GM23338 (cell line): ENCODE results near the gene RBP4. TPM values are rescaled to one million over a fixed set of nuclear protein-coding genes. Genes with fewer than 3 reads are reported as not detected.

Experiments
- ATAC-seq: fragments of 200-7000 bp; cut with Tn5 transposase; 3 replicates; pipeline ENCODE4 v1.9.1; 2020
- DNase-seq: peaks from one replicate; pipeline ENCODE4 v3.0.0-alpha.2; 2015; ENCODE audit warnings: low spot score
- H2AFZ ChIP-seq: fragments of 200-600 bp; sonication (generic); 2 replicates; pipeline ENCODE4 v1.8.0; 2016; ENCODE audit warnings: antibody characterized with exemption, mild to moderate bottlenecking, moderate library complexity
- H3F3A ChIP-seq: fragments of 200-600 bp; sonication (generic); replicated peaks from 2 replicates; pipeline ENCODE4 v1.8.0; 2017; ENCODE audit warnings: antibody characterized with exemption, mixed run types, low read depth
- H3K27ac ChIP-seq: fragments of 200-600 bp; sonication (generic); 2 replicates; pipeline ENCODE4 v1.6.1; 2016; ENCODE audit warnings: low read depth
- H3K27me3 ChIP-seq: fragments of 200-600 bp; sonication (generic); 2 replicates; pipeline ENCODE4 v1.8.0; 2016; ENCODE audit warnings: mild to moderate bottlenecking, mixed run types, moderate library complexity; ENCODE audit not compliant: insufficient read depth
- H3K36me3 ChIP-seq: fragments of 200-600 bp; sonication (generic); 2 replicates; pipeline ENCODE4 v1.8.0; 2016; ENCODE audit warnings: mild to moderate bottlenecking; ENCODE audit not compliant: insufficient read depth
- H3K4me1 ChIP-seq: fragments of 200-600 bp; sonication (generic); 2 replicates; pipeline ENCODE4 v1.8.0; 2016; ENCODE audit warnings: mild to moderate bottlenecking, moderate library complexity; ENCODE audit not compliant: insufficient read depth
- H3K4me2 ChIP-seq: fragments of 200-600 bp; sonication (generic); 2 replicates; pipeline ENCODE4 v1.7.1; 2017; ENCODE audit warnings: mixed run types
- H3K4me3 ChIP-seq: fragments of 200-600 bp; sonication (generic); 2 replicates; pipeline ENCODE4 v1.6.1; 2016; ENCODE audit warnings: mixed run types
- H3K79me2 ChIP-seq: fragments of 200-600 bp; sonication (generic); replicated peaks from 2 replicates; pipeline ENCODE4 v1.8.0; 2017; ENCODE audit warnings: mild to moderate bottlenecking; ENCODE audit not compliant: insufficient read depth
- H3K9me2 ChIP-seq: fragments of 200-600 bp; sonication (generic); 2 replicates; pipeline ENCODE4 v1.8.0; 2017; ENCODE audit not compliant: insufficient read depth
- H4K20me1 ChIP-seq: fragments of 200-600 bp; sonication (generic); replicated peaks from 2 replicates; pipeline ENCODE4 v1.8.0; 2017; ENCODE audit warnings: mild to moderate bottlenecking; ENCODE audit not compliant: insufficient read depth
- H3K27ac Mint-ChIP-seq: 2 replicates; pipeline ENCODE4 v1.8.0; 2020; ENCODE audit warnings: inconsistent platforms, mild to moderate bottlenecking, moderate library complexity, mixed read lengths
- H3K27me3 Mint-ChIP-seq: 3 replicates; pipeline ENCODE4 v1.8.0; 2022; ENCODE audit warnings: low read depth, mild to moderate bottlenecking, moderate library complexity, mixed read lengths, inconsistent platforms; ENCODE audit not compliant: insufficient read depth, poor library complexity
- H3K36me3 Mint-ChIP-seq: 3 replicates; pipeline ENCODE4 v1.8.0; 2021; ENCODE audit warnings: low read depth, mild to moderate bottlenecking, inconsistent platforms, moderate library complexity, mixed read lengths
- H3K4me1 Mint-ChIP-seq: 3 replicates; pipeline ENCODE4 v1.8.0; 2020; ENCODE audit warnings: mild to moderate bottlenecking, inconsistent platforms, mixed read lengths
- H3K4me3 Mint-ChIP-seq: 3 replicates; pipeline ENCODE4 v1.8.0; 2021; ENCODE audit warnings: moderate library complexity, mild to moderate bottlenecking, inconsistent platforms, mixed read lengths
- H3K9me3 Mint-ChIP-seq: 3 replicates; pipeline ENCODE4 v1.8.0; 2020; ENCODE audit warnings: moderate library complexity, mild to moderate bottlenecking, inconsistent platforms, mixed read lengths
- CREB1 ChIP-seq: fragments of 250-450 bp; sonication (Bioruptor Pico); IDR thresholded peaks from 2 replicates; pipeline ENCODE4 v1.5.0; 2020; ENCODE audit warnings: low read depth, mild to moderate bottlenecking, moderate library complexity
- EZH2 ChIP-seq: fragments of 200-600 bp; sonication (generic); IDR thresholded peaks from one replicate; pipeline ENCODE4 v1.8.0; 2017; ENCODE audit warnings: antibody characterized with exemption, mild to moderate bottlenecking, low read depth; ENCODE audit not compliant: unreplicated experiment
- EZH2phosphoT487 ChIP-seq: fragments of 200-600 bp; sonication (generic); IDR thresholded peaks from one replicate; pipeline ENCODE4 v1.8.1; 2018; ENCODE audit warnings: antibody characterized with exemption; ENCODE audit not compliant: unreplicated experiment
- JUNB ChIP-seq: IDR thresholded peaks from one replicate; pipeline ENCODE4 v1.6.1; 2016; ENCODE audit warnings: antibody characterized with exemption; ENCODE audit not compliant: unreplicated experiment
- NANOG ChIP-seq: IDR thresholded peaks from 2 replicates; pipeline ENCODE4 v1.6.1; 2016; ENCODE audit warnings: antibody characterized with exemption, borderline replicate concordance
- POLR2AphosphoS5 ChIP-seq: IDR thresholded peaks from 2 replicates; pipeline ENCODE4 v1.6.1; 2016; ENCODE audit warnings: antibody characterized with exemption, low read depth
- REST ChIP-seq: IDR thresholded peaks from one replicate; pipeline ENCODE4 v1.6.1; 2018; ENCODE audit warnings: antibody characterized with exemption; ENCODE audit not compliant: unreplicated experiment
- STAT1 ChIP-seq: IDR thresholded peaks from one replicate; pipeline ENCODE4 v1.6.1; 2016; ENCODE audit warnings: antibody characterized with exemption; ENCODE audit not compliant: unreplicated experiment
- ZNF114 ChIP-seq: fragments of 250-450 bp; sonication (Bioruptor Pico); IDR thresholded peaks from 2 replicates; pipeline ENCODE4 v1.5.0; 2020; ENCODE audit warnings: mild to moderate bottlenecking, moderate library complexity
- ZNF331 ChIP-seq: fragments of 250-450 bp; sonication (Bioruptor Pico); IDR thresholded peaks from 2 replicates; pipeline ENCODE4 v1.5.0; 2020; ENCODE audit warnings: low read depth, mild to moderate bottlenecking, moderate library complexity
- polyA plus RNA-seq: library from polyadenylated mRNA; unstranded; fragments of >200 nt; fragmentation: Nextera tagmentation; extraction: Ambion mirVana; gene quantifications from 2 replicates; pipeline ENCODE4 v1.2.1, GENCODE V29; 2016
- total RNA-seq: library from RNA; depleted of rRNA; stranded (reverse); fragments of >200 nt; shearing (Covaris generic); gene quantifications from 2 replicates; pipeline ENCODE4 v1.2.3, GENCODE V29; 2014
- TF ChIP-seq, protein P1 (sequence below), 2 experiments: fragments of 200-600 bp in 1 of 2; sonication (generic) in 1 of 2; conservative IDR thresholded peaks; 2 replicates each; pipeline versions ENCODE4 v1.5.1 to v1.6.1; 2016 to 2017; ENCODE audit warnings: antibody characterized with exemption in 2 of 2, low read depth in 2 of 2, mild to moderate bottlenecking in 2 of 2, moderate library complexity in 1 of 2
- TF ChIP-seq, protein P2 (sequence below): fragments of 250-450 bp; sonication (Bioruptor Pico); IDR thresholded peaks from 2 replicates; pipeline ENCODE4 v1.5.0; 2020; ENCODE audit warnings: mild to moderate bottlenecking, moderate library complexity
- TF ChIP-seq, protein P3 (sequence below): IDR thresholded peaks from 2 replicates; pipeline ENCODE4 v1.6.1; 2016; ENCODE audit warnings: antibody characterized with exemption

The RBP4 gene
- total and polyA plus RNA-seq, 2 experiments from 2014 or later = 0.79 to 1.0 TPM

GRCh38 chr10:93565446-93565845 lies 35.6 kb downstream of the RBP4 start:
- Histone ChIP-seq H4K20me1 (no peaks in the 10 kb centered on the region; the same call in 1 of the 2 replicates), H3F3A (peaks cover 7% of the 10 kb centered on the region; the same call in 1 of the 2 replicates), H3K9me2 (no peaks in the 10 kb centered on the region), H3K27me3 (peaks cover 72% of the 10 kb centered on the region), H3K4me3 (no peak overlapping the region), H2AFZ (no peak overlapping the region), H3K79me2 (no peaks in the 10 kb centered on the region), H3K4me1 (peaks cover 6% of the 10 kb centered on the region), H3K4me2 (no peak overlapping the region), H3K27ac (no peak overlapping the region), H3K36me3 (no peaks in the 10 kb centered on the region)
- DNase-seq (no peak), ATAC-seq (no peak)
- no peak overlapping the region for H3K4me3 Mint-ChIP-seq
- TF ChIP-seq NANOG = no peak
- TF ChIP-seq CREB1 (CRISPR knock-in tag) = no peak
- TF ChIP-seq, protein P1, sequence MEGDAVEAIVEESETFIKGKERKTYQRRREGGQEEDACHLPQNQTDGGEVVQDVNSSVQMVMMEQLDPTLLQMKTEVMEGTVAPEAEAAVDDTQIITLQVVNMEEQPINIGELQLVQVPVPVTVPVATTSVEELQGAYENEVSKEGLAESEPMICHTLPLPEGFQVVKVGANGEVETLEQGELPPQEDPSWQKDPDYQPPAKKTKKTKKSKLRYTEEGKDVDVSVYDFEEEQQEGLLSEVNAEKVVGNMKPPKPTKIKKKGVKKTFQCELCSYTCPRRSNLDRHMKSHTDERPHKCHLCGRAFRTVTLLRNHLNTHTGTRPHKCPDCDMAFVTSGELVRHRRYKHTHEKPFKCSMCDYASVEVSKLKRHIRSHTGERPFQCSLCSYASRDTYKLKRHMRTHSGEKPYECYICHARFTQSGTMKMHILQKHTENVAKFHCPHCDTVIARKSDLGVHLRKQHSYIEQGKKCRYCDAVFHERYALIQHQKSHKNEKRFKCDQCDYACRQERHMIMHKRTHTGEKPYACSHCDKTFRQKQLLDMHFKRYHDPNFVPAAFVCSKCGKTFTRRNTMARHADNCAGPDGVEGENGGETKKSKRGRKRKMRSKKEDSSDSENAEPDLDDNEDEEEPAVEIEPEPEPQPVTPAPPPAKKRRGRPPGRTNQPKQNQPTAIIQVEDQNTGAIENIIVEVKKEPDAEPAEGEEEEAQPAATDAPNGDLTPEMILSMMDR (conservative IDR thresholded peaks at IDR 0.05; ENCODE audit: low read depth in 2 of 2) = no peak
- no peak for TF ChIP-seq REST
- no peak for TF ChIP-seq ZNF331 (CRISPR knock-in tag)
- TF ChIP-seq, protein P2, sequence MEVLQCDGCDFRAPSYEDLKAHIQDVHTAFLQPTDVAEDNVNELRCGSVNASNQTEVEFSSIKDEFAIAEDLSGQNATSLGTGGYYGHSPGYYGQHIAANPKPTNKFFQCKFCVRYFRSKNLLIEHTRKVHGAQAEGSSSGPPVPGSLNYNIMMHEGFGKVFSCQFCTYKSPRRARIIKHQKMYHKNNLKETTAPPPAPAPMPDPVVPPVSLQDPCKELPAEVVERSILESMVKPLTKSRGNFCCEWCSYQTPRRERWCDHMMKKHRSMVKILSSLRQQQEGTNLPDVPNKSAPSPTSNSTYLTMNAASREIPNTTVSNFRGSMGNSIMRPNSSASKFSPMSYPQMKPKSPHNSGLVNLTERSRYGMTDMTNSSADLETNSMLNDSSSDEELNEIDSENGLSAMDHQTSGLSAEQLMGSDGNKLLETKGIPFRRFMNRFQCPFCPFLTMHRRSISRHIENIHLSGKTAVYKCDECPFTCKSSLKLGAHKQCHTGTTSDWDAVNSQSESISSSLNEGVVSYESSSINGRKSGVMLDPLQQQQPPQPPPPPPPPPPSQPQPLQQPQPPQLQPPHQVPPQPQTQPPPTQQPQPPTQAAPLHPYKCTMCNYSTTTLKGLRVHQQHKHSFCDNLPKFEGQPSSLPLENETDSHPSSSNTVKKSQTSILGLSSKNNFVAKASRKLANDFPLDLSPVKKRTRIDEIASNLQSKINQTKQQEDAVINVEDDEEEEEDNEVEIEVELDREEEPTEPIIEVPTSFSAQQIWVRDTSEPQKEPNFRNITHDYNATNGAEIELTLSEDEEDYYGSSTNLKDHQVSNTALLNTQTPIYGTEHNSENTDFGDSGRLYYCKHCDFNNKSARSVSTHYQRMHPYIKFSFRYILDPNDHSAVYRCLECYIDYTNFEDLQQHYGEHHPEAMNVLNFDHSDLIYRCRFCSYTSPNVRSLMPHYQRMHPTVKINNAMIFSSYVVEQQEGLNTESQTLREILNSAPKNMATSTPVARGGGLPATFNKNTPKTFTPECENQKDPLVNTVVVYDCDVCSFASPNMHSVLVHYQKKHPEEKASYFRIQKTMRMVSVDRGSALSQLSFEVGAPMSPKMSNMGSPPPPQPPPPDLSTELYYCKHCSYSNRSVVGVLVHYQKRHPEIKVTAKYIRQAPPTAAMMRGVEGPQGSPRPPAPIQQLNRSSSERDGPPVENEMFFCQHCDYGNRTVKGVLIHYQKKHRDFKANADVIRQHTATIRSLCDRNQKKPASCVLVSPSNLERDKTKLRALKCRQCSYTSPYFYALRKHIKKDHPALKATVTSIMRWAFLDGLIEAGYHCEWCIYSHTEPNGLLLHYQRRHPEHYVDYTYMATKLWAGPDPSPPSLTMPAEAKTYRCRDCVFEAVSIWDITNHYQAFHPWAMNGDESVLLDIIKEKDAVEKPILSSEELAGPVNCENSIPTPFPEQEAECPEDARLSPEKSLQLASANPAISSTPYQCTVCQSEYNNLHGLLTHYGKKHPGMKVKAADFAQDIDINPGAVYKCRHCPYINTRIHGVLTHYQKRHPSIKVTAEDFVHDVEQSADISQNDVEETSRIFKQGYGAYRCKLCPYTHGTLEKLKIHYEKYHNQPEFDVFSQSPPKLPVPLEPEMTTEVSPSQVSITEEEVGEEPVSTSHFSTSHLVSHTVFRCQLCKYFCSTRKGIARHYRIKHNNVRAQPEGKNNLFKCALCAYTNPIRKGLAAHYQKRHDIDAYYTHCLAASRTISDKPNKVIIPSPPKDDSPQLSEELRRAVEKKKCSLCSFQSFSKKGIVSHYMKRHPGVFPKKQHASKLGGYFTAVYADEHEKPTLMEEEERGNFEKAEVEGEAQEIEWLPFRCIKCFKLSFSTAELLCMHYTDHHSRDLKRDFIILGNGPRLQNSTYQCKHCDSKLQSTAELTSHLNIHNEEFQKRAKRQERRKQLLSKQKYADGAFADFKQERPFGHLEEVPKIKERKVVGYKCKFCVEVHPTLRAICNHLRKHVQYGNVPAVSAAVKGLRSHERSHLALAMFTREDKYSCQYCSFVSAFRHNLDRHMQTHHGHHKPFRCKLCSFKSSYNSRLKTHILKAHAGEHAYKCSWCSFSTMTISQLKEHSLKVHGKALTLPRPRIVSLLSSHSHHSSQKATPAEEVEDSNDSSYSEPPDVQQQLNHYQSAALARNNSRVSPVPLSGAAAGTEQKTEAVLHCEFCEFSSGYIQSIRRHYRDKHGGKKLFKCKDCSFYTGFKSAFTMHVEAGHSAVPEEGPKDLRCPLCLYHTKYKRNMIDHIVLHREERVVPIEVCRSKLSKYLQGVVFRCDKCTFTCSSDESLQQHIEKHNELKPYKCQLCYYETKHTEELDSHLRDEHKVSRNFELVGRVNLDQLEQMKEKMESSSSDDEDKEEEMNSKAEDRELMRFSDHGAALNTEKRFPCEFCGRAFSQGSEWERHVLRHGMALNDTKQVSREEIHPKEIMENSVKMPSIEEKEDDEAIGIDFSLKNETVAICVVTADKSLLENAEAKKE (CRISPR knock-in tag) = no peak
- TF ChIP-seq EZH2 = no peak
- TF ChIP-seq STAT1 = no peak
- no peak for TF ChIP-seq ZNF114 (CRISPR knock-in tag)
- no peak for TF ChIP-seq POLR2AphosphoS5
- TF ChIP-seq EZH2phosphoT487 = no peak
- TF ChIP-seq, protein P3, sequence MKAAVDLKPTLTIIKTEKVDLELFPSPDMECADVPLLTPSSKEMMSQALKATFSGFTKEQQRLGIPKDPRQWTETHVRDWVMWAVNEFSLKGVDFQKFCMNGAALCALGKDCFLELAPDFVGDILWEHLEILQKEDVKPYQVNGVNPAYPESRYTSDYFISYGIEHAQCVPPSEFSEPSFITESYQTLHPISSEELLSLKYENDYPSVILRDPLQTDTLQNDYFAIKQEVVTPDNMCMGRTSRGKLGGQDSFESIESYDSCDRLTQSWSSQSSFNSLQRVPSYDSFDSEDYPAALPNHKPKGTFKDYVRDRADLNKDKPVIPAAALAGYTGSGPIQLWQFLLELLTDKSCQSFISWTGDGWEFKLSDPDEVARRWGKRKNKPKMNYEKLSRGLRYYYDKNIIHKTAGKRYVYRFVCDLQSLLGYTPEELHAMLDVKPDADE = no peak
- TF ChIP-seq JUNB = no peak
- H3K27ac Mint-ChIP-seq = no peak overlapping the region
- peaks cover 14% of the 10 kb centered on the region for H3K4me1 Mint-ChIP-seq
- no peaks in the 10 kb centered on the region for H3K9me3 Mint-ChIP-seq
- H3K36me3 Mint-ChIP-seq = no peaks in the 10 kb centered on the region
- peaks cover 56% of the 10 kb centered on the region for H3K27me3 Mint-ChIP-seq
